GM18858 (cell line): Measurements from ENCODE around the gene CYP4A11.
"Not testable (repeated sequence)": the region's sequence is repeated elsewhere in the genome, so short reads cannot be mapped to it uniquely, and the experiment has no call there.

ENCODE experiments used
- ATAC-seq: cut with Tn5 transposase; IDR thresholded peaks from one replicate; pipeline ENCODE4 v1.9.1; 2021; ENCODE audit not compliant: unreplicated experiment

The CYP4A11 gene

GRCh38 chr1:46927249-46927835 is 13.9 kb downstream of the CYP4A11 start:
- no peak for ATAC-seq

GRCh38 chr1:46910790-46911189 is 30.5 kb downstream of the CYP4A11 start:
- ATAC-seq: no peak

- ATAC-seq: no peak
These were observed 37.8 kb downstream of the CYP4A11 start for GRCh38 chr1:46903481-46903880.

GRCh38 chr1:46900401-46900800 is 40.9 kb downstream of the CYP4A11 start:
- no peak for ATAC-seq

- not testable (repeated sequence) for ATAC-seq
These were observed 59.6 kb downstream of the CYP4A11 start for GRCh38 chr1:46881656-46882055.
